GDM1 (cell line): Measurements from ENCODE around the gene KCNE4.

Experiments
- DNase-seq: peaks from one replicate; lab custom pipeline; 2025; lab: John Stamatoyannopoulos, UW

KCNE4 gene, protein sequence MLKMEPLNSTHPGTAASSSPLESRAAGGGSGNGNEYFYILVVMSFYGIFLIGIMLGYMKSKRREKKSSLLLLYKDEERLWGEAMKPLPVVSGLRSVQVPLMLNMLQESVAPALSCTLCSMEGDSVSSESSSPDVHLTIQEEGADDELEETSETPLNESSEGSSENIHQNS

DNA sequence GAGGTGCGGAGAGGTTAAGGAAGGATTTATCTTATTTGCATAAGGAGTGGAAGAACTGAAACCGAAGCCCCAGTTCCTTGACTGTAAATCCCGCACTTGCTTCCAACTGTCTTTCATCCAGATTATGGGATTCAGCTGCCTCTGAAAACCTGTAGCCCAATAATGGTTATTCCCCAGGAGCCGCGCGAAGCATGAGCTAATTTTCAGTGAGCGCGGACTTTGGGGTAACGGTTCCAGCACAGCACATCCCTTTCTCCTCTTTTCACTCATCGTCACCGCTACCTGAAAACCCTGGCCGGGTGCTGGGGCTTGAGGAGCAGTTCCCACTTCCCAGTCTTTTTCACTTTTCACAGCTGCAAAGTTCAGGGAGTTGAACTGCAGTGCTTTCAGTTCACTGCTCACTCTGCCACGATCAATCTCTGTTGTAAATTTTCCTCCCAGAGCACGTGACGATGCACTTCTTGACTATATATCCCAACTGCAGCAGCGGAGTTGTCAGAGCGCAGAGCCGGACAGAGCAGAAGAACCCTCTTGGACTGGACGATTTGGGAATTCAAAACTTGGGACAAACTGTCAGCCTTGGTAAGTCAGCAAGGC is at the start of gene KCNE4:
KCNE4 (plus strand) TSS at position 498 of the 597 bp plus-strand sequence. CDS start 641 bp downstream, outside the sequence.
- DNase-seq, result no peak

DNA sequence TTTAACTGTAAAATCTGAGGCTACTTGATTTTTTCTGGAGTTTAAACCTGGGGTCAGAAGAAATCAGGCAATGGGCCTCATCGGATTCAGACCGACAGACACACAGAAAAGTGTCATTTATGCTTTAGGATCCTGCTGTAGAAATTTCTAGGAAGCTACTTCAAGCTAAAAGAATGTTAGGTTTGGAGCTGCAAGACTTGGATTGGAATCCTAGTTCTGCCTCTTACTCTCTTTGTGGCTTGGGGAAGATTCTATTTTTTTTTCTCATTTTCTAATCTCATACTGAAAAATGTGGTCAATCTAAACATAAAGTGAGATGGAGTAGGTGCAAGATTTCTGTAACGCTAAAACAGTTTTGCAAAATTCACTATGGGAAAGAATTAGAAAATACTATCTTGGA is 48.8 kb upstream of the KCNE4 start:
- no peak for DNase-seq

DNA sequence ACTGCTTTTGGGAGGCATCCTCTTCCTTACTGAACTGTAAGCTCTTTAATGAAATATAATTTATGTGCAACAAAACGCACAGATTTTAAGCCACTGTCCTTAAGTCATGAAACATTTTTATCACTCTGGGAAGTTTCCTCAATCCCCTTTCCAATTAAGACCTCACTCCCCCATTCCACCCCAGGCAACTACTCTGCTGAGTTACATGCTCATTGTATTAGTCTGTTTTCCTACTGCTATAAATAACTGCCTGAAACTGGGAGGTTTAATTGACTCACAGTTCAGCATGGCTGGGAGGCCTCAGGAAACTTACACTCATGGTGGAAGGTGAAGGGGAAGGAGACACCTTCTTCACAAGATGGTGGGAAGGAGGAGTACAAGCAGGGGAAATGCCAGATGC is 46.5 kb upstream of the KCNE4 start:
- DNase-seq, result no peak

DNA sequence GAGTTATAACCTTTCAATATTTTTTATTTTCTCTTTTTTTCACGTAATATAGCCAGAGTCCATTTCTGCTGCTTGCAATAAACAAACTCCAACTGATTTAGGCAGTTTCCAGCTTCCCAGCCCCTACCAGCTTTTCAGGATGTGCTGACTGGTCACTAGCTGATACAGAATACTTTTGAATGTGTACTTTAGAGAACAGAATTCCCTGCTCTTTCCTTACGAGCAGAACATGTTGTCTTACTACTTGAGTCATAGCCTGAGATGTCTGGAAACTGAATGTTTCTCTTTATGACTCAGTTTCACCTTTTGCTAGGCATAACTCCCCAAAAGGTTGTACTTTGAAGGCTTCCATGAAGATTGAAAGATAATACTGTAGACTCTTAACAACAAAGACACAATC is 44.5 kb upstream of the KCNE4 start:
- no peak for DNase-seq

DNA sequence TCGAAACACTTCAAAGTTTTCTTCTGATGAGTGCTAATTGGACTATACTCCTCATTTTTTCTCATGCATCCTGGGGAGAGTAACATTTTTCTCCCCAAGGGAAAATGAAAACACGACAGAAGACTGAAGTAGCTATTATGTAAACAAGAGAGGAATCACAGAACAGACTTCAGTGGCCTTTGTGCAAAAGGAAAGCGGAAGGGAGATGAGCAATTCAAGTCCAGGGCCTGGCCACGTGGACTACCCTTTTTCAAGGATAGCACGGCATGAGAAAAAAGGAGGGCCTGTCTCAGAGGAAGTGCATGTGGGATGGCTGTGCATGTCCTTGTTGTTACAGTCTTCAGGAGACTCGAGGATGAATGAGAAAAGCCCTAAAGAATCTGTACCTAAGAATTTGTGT is 43.8 kb upstream of the KCNE4 start:
- DNase-seq, result no peak

DNA sequence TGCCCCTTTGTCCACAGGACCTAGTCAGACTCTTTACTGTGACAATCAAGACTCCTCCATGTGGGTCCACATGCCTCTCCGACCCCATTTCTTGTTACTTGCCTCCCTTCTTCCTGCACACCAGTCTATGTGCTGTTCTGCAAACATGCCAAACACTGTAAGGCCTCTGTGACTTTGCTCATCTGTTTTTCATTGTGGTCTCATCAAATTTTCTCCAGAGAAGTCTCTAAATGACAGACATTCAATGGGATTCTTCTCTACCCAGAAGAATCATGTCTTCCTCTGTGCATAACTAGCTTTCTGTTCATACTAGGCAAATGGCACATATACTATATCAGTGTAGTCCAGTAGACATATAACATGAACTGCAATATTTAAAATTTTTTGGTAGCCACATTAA is 43.0 kb upstream of the KCNE4 start:
- DNase-seq, result no peak

DNA sequence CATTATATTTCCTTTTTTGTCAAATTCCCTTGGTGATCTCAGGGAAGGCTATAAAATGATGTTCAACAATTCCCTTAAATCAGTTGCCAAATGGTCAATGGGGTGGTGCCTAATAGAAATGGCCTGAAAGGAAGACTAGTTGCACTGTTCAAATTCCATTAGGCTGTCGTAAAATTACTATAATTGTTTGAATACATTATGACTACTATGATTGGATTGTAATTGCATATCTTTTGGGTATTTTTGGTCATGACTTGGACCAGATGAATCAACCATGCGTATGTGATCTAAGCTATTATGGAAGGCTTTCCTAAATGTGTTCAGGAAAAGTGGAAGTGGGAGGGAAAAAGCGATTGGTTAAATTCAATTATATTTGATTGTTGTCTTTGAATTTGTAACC is 41.3 kb upstream of the KCNE4 start:
- DNase-seq, result no peak

DNA sequence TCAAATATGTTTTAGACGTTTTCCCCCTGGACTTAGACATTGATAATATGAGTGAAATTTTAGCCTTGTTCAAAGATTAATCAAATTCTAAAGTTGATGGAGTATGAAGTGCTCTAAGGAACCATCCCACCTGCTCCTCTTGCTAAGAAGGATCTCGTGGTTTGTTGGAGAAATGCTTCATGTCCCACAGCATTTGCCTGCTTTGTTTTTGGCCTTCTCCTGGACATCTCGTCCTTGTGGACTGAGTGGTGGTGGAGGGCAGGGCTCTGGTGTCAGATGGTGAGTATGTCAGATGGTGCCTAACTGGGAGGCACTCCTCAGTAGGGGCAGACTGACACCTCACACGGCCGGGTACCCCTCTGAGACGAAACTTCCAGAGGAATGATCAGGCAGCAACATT is 39.7 kb upstream of the KCNE4 start:
- DNase-seq, result no peak

DNA sequence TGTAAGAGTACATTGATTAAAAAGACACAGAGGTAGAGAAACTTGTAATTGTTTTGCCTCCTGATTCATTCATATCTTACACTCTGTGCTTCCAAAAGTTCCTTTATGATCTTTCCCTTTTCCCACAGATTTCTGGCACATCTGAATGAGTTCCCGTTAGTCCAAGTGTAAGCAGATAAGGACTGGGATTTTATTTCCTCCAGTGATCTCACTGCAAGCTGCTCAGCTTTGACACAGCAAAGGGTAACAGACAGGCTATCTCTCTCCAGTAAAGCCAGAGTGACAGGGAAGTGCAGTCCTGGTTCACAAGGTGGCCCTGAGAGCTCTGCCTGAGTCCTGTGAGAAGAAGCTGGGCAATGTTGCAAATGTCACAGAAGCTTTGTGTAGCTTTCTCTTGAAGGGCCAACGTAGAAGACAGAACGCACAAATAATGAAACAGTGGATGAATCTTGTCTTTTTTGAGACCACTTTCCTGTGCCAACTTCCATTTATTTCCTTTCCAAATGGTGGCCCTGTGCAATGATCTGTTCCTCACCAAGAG is 32.5 kb upstream of the KCNE4 start:
- no peak for DNase-seq

DNA sequence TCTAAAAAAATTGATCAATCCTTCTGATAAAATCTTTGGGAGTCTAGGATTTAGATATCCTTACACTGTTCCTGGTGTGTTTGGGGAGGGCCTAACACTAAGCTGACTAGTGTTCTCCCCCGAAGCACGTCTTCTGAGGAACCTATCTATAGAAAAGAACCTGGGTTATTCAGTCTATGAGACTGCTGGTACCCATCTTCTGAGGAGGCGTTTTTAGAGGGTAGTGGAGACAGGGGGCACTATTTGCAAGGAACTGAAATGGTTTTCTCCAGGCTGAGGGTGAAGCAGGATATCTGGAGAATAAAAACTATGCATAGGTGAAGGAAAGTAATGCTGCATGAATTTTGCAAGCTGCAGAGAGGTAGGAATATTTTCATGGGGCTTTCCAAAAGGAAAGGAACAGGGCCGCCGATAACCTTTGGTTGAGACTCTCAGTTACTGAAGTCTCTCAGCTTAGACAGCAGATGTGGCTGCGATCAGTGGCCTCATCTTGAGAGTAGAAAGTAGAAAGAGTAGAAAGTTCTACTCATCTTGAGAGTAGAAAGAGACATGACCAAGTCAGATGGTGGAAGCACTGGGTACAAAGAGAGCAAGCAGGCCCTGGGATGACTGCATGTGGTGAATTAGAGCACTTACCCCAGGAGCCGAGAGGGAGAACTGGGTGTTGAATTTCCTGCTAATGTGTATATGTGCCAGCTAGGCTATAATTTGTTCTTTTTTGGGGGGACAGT is 31.8 kb upstream of the KCNE4 start:
- no peak for DNase-seq

DNA sequence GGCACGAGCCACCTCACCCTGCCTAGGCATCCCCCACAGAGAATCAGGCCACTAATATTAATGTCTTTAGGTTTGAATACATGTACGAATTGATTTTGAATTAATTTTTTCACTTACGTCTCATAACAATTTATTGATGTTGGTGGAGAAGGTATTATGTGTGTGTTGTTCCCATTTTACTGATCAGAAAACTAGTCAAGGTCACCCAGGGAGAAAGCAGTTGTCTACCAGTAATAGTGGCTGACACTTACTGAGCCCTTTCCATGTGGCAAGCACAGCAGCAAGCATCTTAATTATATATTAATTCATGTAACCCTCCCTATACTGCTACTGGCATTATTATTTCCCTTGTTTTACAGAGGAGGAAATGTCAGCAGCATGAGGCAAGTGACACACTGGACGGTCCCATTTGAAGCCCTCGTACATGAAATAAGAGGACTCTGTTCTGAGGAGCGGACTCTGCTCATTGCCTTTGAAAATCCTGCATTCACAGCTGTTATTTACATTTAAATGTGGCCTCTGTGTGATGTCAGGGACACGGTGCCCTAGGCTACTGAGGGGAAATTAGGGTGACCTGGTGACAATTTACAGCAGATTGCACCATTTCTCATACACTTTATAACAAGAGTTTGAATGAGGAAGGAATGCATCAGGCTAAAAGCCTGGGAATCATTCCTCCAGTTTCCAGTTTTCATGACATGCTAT is 30.9 kb upstream of the KCNE4 start:
- DNase-seq, result no peak

DNA sequence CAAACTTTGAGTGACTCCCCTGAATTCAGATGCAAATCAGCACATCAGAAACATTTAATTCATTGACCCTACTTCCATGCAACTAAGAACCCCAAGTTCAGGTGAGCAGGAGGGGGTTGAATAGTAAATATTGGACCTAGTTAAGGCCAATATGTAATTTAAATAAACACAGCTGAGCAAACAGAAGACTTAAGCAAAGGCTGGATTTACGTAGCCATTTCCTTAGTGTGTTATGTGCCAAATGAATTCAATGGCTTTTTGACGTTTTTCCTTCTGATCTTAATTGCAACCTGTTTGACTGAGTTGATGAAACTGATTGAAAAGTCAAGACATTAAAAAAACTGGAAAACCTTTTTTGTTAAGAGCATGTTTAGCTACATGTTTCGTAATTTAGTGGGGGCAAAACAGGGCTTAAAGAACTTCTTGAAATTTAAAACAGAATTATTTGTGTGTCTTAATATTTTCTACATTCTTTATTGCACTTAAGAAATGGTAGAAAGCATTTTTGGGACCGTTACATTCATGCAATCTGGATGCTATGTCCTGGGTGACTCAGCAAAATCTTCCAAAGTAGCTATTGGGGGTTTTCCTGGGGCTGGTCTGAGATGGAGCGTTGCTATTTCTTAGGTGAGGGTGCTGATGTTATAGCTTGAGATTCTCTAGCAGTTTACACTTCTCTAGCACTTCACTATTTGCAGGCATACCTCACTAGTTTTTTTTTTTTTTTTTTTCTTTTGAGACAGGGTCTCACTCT is 25.5 kb upstream of the KCNE4 start:
- DNase-seq, result no peak

DNA sequence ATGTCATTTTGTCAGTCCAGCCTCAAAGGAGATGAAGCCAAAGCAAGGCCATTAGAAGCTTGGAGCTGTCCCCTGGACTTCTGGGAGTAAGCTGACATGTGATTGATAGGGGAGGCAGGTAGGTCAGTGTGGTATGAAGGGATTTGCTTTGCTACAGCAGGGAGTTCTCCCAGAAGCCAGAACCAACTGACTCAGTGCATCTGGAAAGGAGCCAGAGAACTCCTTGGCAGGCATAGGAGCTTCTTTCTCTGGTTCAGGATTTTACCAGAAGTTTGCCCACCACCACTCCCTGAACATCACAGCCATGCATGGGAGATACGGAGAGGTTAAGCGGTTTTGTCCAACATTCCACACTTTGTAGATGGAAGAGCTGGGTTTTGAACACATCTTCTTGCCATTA is 24.5 kb upstream of the KCNE4 start:
- DNase-seq, result no peak

DNA sequence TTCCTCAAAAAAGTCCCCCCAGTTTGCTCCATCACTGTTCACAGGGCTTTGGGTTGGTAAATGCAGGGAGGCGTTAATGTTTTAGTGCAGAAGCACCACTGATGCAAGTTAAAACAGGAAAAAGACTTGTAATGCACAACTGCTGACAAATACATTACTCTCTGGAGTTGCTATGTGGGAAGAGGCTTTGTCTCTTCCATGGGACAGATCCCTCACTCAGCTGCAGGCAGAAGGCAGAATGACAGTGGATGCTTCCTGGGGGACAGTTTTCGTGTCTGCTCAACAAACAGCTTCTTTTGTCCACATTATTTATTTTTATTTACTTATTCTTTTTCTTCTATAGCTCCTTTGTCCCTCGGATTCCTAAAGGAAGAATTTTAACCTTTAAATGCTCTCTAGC is 22.7 kb upstream of the KCNE4 start:
- no peak for DNase-seq

DNA sequence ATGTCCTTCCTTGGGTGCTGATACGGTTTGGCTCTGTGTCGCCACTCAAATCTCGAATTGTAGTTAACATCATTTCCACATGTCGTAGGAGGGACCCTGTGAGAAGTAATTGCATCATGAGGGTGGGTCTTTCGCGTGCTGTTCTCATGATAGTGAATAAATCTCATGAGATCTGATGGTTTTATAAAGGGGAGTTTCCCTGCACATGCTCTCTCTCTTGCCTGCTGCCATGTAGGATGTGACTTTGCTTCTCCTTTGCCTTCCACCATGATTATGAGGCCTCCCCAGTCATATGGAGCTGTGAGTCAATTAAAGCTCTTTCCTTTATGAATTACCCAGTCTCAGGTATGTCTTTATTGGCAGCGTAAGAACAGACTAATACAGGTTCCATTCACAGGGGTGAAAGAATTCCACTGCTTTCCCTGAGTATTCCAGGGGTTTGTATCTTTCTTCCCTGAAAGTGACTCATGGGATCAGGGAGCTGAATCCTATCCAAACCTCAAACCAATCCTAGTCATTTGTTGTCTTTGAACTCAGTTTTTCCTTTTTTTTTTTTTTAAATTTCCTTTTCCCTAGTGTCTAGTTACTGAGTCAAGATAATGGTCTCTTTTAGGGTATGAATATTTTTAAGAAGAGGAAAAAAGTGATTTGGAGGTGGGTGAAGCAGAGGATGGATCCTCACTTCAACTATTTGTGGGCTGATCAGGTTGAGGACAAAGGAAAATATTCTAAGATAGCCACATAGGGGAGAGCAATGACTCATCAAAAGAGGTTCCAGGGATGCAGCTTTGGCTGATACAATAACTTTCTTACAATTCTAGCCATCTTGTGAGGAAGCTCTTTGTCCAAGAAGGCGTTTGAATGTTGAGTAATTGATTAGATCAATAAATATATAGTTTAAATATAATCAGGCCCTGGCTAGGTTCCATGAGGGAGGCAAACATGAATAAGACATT is 19.5 kb upstream of the KCNE4 start:
- DNase-seq, result no peak

DNA sequence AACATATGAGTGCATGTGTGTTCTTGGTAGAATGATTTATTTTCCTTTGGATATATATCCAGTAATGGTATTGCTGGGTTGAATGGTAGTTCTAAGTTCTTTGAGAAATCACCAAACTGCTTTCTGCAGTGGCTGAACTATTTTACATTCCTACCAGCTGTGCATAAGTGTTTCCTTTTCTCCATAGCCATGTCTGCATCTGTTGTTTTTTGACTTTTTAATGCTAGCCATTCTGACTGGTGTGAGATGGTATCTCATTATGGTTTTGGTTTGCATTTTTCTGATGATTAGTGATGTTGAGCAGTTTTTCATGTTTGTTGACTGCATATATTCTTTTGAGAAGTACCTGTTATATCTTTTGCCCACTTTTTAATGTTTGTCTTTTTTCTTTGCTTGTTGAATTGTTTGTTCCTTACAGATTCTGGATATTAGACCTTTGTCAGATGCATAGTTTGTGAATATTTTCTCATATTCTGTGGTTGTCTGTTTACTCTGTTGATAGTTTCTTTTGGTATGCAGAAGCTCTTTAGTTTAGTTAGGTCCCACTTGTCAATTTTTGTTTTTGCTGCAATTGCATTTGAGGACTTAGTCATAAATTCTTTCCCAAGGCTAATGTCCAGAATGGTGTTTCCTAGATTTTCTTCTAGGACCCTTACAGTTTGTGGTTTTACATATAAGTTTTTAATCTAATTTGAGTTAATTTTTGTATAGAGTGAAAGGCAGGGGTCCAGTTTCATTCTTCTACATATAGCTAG is 17.6 kb upstream of the KCNE4 start:
- DNase-seq, result no peak

DNA sequence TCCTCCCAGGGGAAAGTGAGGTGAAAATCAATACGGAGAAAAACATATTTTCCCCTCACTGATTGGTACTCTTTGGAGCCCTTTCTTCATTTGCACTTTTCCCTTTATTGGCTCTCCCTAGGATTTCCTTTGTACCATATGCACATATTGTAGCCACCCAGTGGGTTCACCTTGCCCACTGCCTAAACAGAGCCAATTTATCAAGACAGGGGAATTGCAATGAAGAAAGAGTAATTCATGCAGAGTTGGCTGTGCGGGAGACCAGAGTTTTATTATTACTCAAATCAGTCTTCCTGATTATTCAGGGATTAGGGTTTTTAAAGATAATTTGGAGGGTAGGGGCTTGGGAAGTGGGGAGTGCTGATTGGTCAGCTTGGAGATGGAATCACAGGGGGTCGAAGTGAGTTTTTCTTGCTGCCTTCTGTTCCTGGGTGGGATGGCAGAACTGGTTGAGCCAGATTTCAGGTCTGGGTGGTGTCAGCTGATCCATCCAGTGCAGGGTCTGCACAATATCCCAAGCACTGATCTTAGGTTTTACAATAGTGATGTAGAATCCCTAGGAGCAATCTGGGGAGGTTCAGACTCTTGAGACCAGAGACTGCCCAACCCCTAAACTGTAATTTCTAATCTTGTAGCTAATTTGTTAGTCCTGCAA is 15.1 kb upstream of the KCNE4 start:
- DNase-seq, result no peak

DNA sequence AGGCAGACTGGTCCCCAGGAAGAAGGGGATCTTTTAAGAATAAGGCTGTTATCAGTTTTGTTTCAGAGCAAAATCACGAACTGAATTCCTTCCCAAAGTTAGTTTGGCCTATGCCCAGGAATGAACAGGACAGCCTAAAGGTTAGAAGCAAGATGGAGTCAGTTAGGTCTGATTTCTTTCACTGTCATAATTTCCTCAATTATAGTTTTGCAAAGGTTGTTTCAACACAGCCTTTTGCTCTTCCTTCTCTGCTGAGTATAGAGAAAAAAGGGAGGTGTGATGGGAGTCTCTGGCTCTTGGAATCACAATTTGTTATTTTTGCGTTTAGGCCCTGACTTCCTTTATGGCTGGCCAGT is 14.6 kb upstream of the KCNE4 start:
- no peak for DNase-seq

DNA sequence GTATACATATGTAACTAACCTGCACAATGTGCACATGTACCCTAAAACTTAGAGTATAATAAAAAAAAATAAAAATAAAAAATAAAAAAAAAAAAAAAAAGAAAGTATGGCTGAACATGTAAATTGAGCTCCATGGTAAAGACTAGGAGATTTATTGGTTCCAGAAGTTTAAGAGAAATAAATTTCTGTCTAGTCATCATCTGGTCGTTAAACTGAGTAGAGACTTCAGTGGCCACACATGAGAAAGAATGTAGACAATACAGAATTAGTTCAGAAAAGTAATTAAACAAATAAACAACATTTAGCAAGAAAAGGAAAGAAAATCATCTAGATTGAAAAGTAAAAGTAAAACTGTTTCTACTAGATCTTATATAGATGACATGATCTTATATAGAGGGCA is 12.4 kb upstream of the KCNE4 start:
- DNase-seq, result no peak

DNA sequence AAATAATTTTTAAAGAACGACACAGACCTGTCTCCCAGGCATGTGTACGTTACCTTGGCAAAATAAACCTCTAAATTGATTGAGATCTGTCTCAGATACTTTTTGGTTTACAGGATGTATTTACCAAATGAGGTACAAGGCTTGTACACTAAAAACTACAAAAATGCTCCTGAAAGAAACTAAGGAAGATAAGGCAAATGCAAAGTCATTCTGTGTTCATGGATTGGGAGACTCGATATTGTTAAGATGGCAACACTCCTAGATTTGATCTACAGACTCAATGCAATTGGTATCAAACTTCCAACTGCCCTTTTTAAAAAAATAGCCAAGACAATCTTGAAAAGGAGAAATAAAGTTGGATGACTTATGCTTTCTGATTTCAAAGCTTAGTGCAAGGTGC is 11.5 kb upstream of the KCNE4 start:
- no peak for DNase-seq
